ENCODE results near the gene ZNG1C.
"Not testable (repeated sequence)": the region's sequence is repeated elsewhere in the genome, so short reads cannot be mapped to it uniquely, and the experiment has no call there.

DNA sequence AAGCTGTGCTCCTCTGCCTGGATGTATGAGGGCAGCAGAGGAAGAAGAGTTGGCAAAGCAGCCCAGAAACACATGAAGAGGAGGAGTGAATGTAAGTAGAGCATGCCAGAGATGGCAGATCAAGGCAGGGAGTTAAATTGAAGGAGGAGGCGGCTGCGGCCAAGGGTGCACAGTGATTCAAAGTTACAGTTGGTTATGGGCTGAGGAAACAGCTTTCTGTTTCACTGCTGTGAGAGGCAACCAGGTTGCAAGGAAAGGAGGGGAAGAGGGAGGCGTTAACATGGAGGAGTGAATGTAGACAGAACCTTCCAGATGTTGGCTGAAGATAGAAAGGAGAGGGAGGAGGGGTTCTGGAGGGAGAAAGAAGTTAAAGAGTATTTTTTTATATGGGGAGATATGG is 94.2 kb downstream of the ZNG1C start:
- TF ChIP-seq, protein P1, sequence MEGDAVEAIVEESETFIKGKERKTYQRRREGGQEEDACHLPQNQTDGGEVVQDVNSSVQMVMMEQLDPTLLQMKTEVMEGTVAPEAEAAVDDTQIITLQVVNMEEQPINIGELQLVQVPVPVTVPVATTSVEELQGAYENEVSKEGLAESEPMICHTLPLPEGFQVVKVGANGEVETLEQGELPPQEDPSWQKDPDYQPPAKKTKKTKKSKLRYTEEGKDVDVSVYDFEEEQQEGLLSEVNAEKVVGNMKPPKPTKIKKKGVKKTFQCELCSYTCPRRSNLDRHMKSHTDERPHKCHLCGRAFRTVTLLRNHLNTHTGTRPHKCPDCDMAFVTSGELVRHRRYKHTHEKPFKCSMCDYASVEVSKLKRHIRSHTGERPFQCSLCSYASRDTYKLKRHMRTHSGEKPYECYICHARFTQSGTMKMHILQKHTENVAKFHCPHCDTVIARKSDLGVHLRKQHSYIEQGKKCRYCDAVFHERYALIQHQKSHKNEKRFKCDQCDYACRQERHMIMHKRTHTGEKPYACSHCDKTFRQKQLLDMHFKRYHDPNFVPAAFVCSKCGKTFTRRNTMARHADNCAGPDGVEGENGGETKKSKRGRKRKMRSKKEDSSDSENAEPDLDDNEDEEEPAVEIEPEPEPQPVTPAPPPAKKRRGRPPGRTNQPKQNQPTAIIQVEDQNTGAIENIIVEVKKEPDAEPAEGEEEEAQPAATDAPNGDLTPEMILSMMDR (IDR thresholded peaks at IDR 0.05; ENCODE audit: low read depth, low read length, poor library complexity, severe bottlenecking): not testable (repeated sequence)
- TF ChIP-seq EZH2phosphoT487 (IDR thresholded peaks at IDR 0.05; ENCODE audit: borderline replicate concordance, low read length): not testable (repeated sequence)

Data from DOHH2 (cell line).